WTC11 (cell line): ENCODE measurements around the gene EMX2. TPM values are rescaled to one million over a fixed set of nuclear protein-coding genes. Genes with fewer than 3 reads are reported as not detected.

ENCODE experiments used
- ATAC-seq: fragments of 200-7000 bp; cut with Tn5 transposase; 2 replicates; pipeline ENCODE4 v1.10.0; 2021; ENCODE audit warnings: mild to moderate bottlenecking, moderate library complexity
- CTCF ChIA-PET: fragments of 300-600 bp; sonication (Branson Sonifier 250); formaldehyde crosslinking; loops from one replicate; lab custom pipeline; 2021; ENCODE audit warnings: antibody characterized with exemption; lab: Charles Lee
- POLR2A ChIA-PET: fragments of 350-600 bp; sonication (Branson Sonifier 250); formaldehyde crosslinking; loops from one replicate; lab custom pipeline; 2021; ENCODE audit warnings: antibody characterized with exemption; lab: Charles Lee
- DNase-seq: peaks from one replicate; pipeline ENCODE4 v3.0.0; 2021; ENCODE audit warnings: low spot score
- H3K27ac Mint-ChIP-seq: 2 replicates; pipeline ENCODE4 v1.8.0; 2021; ENCODE audit warnings: mixed read lengths
- H3K27me3 Mint-ChIP-seq: 2 replicates; pipeline ENCODE4 v1.8.0; 2021; ENCODE audit warnings: low read depth, mild to moderate bottlenecking, moderate library complexity, mixed read lengths
- H3K36me3 Mint-ChIP-seq: 2 replicates; pipeline ENCODE4 v1.8.0; 2021; ENCODE audit warnings: mixed read lengths
- H3K4me1 Mint-ChIP-seq: 2 replicates; pipeline ENCODE4 v1.8.0; 2022; ENCODE audit warnings: mixed read lengths
- H3K4me3 Mint-ChIP-seq: 2 replicates; pipeline ENCODE4 v1.8.0; 2021; ENCODE audit warnings: mild to moderate bottlenecking, moderate library complexity, mixed read lengths
- H3K9me3 Mint-ChIP-seq: 2 replicates; pipeline ENCODE4 v1.8.0; 2021; ENCODE audit warnings: mixed read lengths
- CBFB ChIP-seq: sonication (generic); formaldehyde crosslinking; IDR thresholded peaks from 2 replicates; pipeline ENCODE4 v1.8.1; 2022; ENCODE audit warnings: mild to moderate bottlenecking, low read depth, missing genetic modification reagents
- CREB1 ChIP-seq: sonication (generic); formaldehyde crosslinking; IDR thresholded peaks from 2 replicates; pipeline ENCODE4 v1.8.0; 2023; ENCODE audit warnings: mild to moderate bottlenecking, missing genetic modification reagents
- CREM ChIP-seq: sonication (generic); formaldehyde crosslinking; IDR thresholded peaks from 2 replicates; pipeline ENCODE4 v1.8.1; 2022; ENCODE audit warnings: mild to moderate bottlenecking, missing genetic modification reagents, moderate library complexity
- EMX1 ChIP-seq: fragments of 250-450 bp; sonication (Bioruptor Pico); IDR thresholded peaks from 2 replicates; pipeline ENCODE4 v1.8.0; 2021; ENCODE audit warnings: mild to moderate bottlenecking
- FOXJ3 ChIP-seq: sonication (generic); formaldehyde crosslinking; IDR thresholded peaks from 2 replicates; pipeline ENCODE4 v1.9.0; 2021; ENCODE audit warnings: missing genetic modification reagents, mild to moderate bottlenecking, borderline replicate concordance
- MXD4 ChIP-seq: fragments of 250-450 bp; sonication (Bioruptor Pico); IDR thresholded peaks from 2 replicates; pipeline ENCODE4 v1.8.0; 2021; ENCODE audit warnings: mild to moderate bottlenecking, moderate library complexity, borderline replicate concordance
- NR2C2 ChIP-seq: sonication (generic); formaldehyde crosslinking; IDR thresholded peaks from 2 replicates; pipeline ENCODE4 v1.8.0; 2022; ENCODE audit warnings: mild to moderate bottlenecking, missing genetic modification reagents
- RORB ChIP-seq: fragments of 250-450 bp; sonication (Bioruptor Pico); IDR thresholded peaks from 2 replicates; pipeline ENCODE4 v1.9.0; 2021; ENCODE audit warnings: mild to moderate bottlenecking
- STAT6 ChIP-seq: sonication (generic); formaldehyde crosslinking; conservative IDR thresholded peaks from 2 replicates; pipeline ENCODE4 v1.8.1; 2023; ENCODE audit warnings: mild to moderate bottlenecking, low read depth, missing genetic modification reagents, moderate library complexity
- TP53 ChIP-seq: sonication (generic); formaldehyde crosslinking; IDR thresholded peaks from 2 replicates; pipeline ENCODE4 v1.8.1; 2023; ENCODE audit warnings: mild to moderate bottlenecking, missing genetic modification reagents
- USF1 ChIP-seq: sonication (generic); formaldehyde crosslinking; IDR thresholded peaks from 2 replicates; pipeline ENCODE4 v1.8.0; 2022; ENCODE audit warnings: mild to moderate bottlenecking, missing genetic modification reagents
- ZNF671 ChIP-seq: fragments of 250-450 bp; sonication (Bioruptor Pico); IDR thresholded peaks from 2 replicates; pipeline ENCODE4 v1.8.0; 2021; ENCODE audit warnings: mild to moderate bottlenecking
- total RNA-seq: library from RNA; stranded (reverse); gene quantifications from 3 replicates; pipeline ENCODE4 v1.2.3, GENCODE V29; 2021
- TF ChIP-seq, protein P1 (sequence below): sonication (generic); formaldehyde crosslinking; IDR thresholded peaks from 2 replicates; pipeline ENCODE4 v1.8.0; 2022; ENCODE audit warnings: missing genetic modification reagents
- TF ChIP-seq, protein P2 (sequence below): sonication (generic); formaldehyde crosslinking; IDR thresholded peaks from 2 replicates; pipeline ENCODE4 v1.8.1; 2023; ENCODE audit warnings: mild to moderate bottlenecking, missing genetic modification reagents, moderate library complexity
- TF ChIP-seq, protein P3 (sequence below): sonication (generic); formaldehyde crosslinking; IDR thresholded peaks from 2 replicates; pipeline ENCODE4 v1.8.1; 2022; ENCODE audit warnings: low read depth, mild to moderate bottlenecking, moderate library complexity, missing genetic modification reagents, borderline replicate concordance

The EMX2 gene
- total RNA-seq, 1 experiment from 2014 or later = not detected

DNA sequence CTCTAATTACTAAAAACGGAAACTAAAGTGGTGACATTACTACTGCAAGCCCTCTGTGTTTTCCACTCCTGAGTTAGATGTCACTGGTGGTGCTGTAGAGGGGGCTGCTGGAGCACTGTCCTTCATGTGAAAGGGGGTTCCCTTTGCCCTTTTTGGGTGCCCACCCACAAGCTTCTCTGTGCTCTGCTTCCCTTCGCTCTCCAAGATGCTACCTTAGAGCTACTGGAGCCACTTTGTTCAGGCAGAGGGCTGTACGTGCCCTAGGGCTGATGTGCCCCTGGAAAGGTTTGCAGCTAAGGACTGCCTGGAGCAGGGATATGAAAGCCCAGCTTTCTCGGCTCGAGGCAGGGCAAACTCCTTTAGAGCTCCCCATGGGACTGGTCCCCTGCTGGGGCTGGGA is 28.3 kb downstream of the EMX2 start (continued):
- TF ChIP-seq EMX1 (CRISPR knock-in tag) (no peak), ZNF671 (CRISPR knock-in tag) (no peak), USF1 (CRISPR knock-in tag) (no peak), FOXJ3 (CRISPR knock-in tag) (no peak), NR2C2 (CRISPR knock-in tag) (no peak)

- no peak overlapping the region for H3K27ac Mint-ChIP-seq
- H3K36me3 Mint-ChIP-seq = no peaks in the 10 kb centered on the region
- POLR2A ChIA-PET = no interaction called here
- no peak for DNase-seq
- H3K4me1 Mint-ChIP-seq = peaks cover 5% of the 10 kb centered on the region
- no peaks in the 10 kb centered on the region for H3K9me3 Mint-ChIP-seq
- CTCF ChIA-PET = no interaction called here
- TF ChIP-seq, protein P1, sequence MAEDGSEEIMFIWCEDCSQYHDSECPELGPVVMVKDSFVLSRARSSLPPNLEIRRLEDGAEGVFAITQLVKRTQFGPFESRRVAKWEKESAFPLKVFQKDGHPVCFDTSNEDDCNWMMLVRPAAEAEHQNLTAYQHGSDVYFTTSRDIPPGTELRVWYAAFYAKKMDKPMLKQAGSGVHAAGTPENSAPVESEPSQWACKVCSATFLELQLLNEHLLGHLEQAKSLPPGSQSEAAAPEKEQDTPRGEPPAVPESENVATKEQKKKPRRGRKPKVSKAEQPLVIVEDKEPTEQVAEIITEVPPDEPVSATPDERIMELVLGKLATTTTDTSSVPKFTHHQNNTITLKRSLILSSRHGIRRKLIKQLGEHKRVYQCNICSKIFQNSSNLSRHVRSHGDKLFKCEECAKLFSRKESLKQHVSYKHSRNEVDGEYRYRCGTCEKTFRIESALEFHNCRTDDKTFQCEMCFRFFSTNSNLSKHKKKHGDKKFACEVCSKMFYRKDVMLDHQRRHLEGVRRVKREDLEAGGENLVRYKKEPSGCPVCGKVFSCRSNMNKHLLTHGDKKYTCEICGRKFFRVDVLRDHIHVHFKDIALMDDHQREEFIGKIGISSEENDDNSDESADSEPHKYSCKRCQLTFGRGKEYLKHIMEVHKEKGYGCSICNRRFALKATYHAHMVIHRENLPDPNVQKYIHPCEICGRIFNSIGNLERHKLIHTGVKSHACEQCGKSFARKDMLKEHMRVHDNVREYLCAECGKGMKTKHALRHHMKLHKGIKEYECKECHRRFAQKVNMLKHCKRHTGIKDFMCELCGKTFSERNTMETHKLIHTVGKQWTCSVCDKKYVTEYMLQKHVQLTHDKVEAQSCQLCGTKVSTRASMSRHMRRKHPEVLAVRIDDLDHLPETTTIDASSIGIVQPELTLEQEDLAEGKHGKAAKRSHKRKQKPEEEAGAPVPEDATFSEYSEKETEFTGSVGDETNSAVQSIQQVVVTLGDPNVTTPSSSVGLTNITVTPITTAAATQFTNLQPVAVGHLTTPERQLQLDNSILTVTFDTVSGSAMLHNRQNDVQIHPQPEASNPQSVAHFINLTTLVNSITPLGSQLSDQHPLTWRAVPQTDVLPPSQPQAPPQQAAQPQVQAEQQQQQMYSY (CRISPR knock-in tag) = no peak
- no peak overlapping the region for H3K4me3 Mint-ChIP-seq
- no peak for ATAC-seq
- H3K27me3 Mint-ChIP-seq = no peaks in the 10 kb centered on the region; the same call in none of the 2 replicates
These were observed 32.1 kb downstream of the EMX2 start for GRCh38 chr10:117574498-117575146.

GRCh38 chr10:117578490-117578889 is 35.9 kb downstream of the EMX2 start:
- POLR2A ChIA-PET = no interaction called here
- H3K9me3 Mint-ChIP-seq = no peaks in the 10 kb centered on the region
- ATAC-seq (no peak), DNase-seq (no peak)
- H3K4me3 Mint-ChIP-seq = no peak overlapping the region
- H3K36me3 Mint-ChIP-seq = no peaks in the 10 kb centered on the region
- no peak overlapping the region for H3K27ac Mint-ChIP-seq
- TF ChIP-seq STAT6 (CRISPR knock-in tag) = no peak
- no peak for TF ChIP-seq CREM
- TF ChIP-seq, protein P2, sequence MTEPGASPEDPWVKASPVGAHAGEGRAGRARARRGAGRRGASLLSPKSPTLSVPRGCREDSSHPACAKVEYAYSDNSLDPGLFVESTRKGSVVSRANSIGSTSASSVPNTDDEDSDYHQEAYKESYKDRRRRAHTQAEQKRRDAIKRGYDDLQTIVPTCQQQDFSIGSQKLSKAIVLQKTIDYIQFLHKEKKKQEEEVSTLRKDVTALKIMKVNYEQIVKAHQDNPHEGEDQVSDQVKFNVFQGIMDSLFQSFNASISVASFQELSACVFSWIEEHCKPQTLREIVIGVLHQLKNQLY (CRISPR knock-in tag) = no peak
- TF ChIP-seq, protein P3, sequence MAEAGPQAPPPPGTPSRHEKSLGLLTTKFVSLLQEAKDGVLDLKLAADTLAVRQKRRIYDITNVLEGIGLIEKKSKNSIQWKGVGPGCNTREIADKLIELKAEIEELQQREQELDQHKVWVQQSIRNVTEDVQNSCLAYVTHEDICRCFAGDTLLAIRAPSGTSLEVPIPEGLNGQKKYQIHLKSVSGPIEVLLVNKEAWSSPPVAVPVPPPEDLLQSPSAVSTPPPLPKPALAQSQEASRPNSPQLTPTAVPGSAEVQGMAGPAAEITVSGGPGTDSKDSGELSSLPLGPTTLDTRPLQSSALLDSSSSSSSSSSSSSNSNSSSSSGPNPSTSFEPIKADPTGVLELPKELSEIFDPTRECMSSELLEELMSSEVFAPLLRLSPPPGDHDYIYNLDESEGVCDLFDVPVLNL (CRISPR knock-in tag) = no peak
- TF ChIP-seq CBFB (CRISPR knock-in tag) = no peak
- TF ChIP-seq CREB1 (CRISPR knock-in tag) = no peak
- no peak for TF ChIP-seq RORB (CRISPR knock-in tag)
- TF ChIP-seq MXD4 (CRISPR knock-in tag) = no peak
- no peak for TF ChIP-seq TP53 (CRISPR knock-in tag)
- CTCF ChIA-PET = no interaction called here
- H3K4me1 Mint-ChIP-seq = no peaks in the 10 kb centered on the region
- no peaks in the 10 kb centered on the region; the same call in none of the 2 replicates for H3K27me3 Mint-ChIP-seq
